GM12878 (cell line): ENCODE results near the gene GAB1. TPM values are rescaled to one million over a fixed set of nuclear protein-coding genes. Genes with fewer than 3 reads are reported as not detected.

ENCODE experiments used
- ATAC-seq: fragments of 200-7000 bp; cut with Tn5 transposase; 3 replicates; pipeline ENCODE4 v1.9.1; 2020; ENCODE audit warnings: mild to moderate bottlenecking, moderate library complexity
- BruUV-seq: library from RNA; stranded (reverse); fragments of 400-500 nt; replicated peaks from 2 replicates; lab custom pipeline; 2021; lab: Mats Ljungman, UMichigan
- CTCF ChIA-PET: fragments of 300-600 bp; sonication (Branson Sonifier 250); formaldehyde crosslinking; extraction: SDS; loops from one replicate; lab custom pipeline; 2021; ENCODE audit warnings: inconsistent platforms; lab: Yijun Ruan, JAX
- POLR2A ChIA-PET: fragments of 350-600 bp; formaldehyde crosslinking; extraction: SDS; loops from one replicate; lab custom pipeline; 2021; ENCODE audit warnings: inconsistent platforms; lab: Charles Lee
- RAD21 ChIA-PET: fragments of 300-600 bp; sonication (Branson Sonifier 250); formaldehyde crosslinking; loops from one replicate; lab custom pipeline; 2023; ENCODE audit warnings: antibody characterized with exemption; ENCODE audit not compliant: unreplicated experiment; lab: Charles Lee
- SMC1A ChIA-PET: fragments of 300-600 bp; sonication (Branson Sonifier 250); formaldehyde crosslinking; loops from one replicate; lab custom pipeline; 2023; ENCODE audit not compliant: unreplicated experiment, uncharacterized antibody; lab: Charles Lee
- DNase-seq: peaks from one replicate; pipeline ENCODE4 v3.0.0-alpha.2; 2011; ENCODE audit warnings: low read depth, low spot score
- FAIRE-seq: peaks from 3 replicates; lab custom pipeline; 2011; peaks lifted over from hg19 to GRCh38; lab: Jason Lieb, UNC
- H2AFZ ChIP-seq: 2 replicates; pipeline ENCODE4 v1.6.0; 2011; ENCODE audit warnings: low read depth, low read length, control low read depth; ENCODE audit not compliant: control insufficient read depth
- H3K27ac ChIP-seq: 2 replicates; pipeline ENCODE4 v1.5.1; 2011; ENCODE audit warnings: control low read depth; ENCODE audit not compliant: control insufficient read depth, insufficient read depth
- H3K27me3 ChIP-seq, 2 experiments: replicated peaks in 1 of 2; 2 replicates each; pipeline versions ENCODE4 v1.6.0 to v1.6.1; 2011; ENCODE audit warnings: low read length in 1 of 2; ENCODE audit not compliant: control insufficient read depth in 2 of 2, insufficient read depth in 2 of 2
- H3K36me3 ChIP-seq, 2 experiments: 2 replicates each; pipeline ENCODE4 v1.5.1; 2011; ENCODE audit warnings: low read length in 1 of 2; ENCODE audit not compliant: control insufficient read depth in 2 of 2, insufficient read depth in 2 of 2
- H3K4me1 ChIP-seq: 2 replicates; pipeline ENCODE4 v1.6.1; 2011; ENCODE audit warnings: mild to moderate bottlenecking, low read length, moderate library complexity, mixed read lengths; ENCODE audit not compliant: control insufficient read depth, insufficient read depth
- H3K4me2 ChIP-seq: 2 replicates; pipeline ENCODE4 v1.6.0; 2011; ENCODE audit warnings: control low read depth; ENCODE audit not compliant: control insufficient read depth, insufficient read depth
- H3K4me3 ChIP-seq: fragments of 200-600 bp; sonication (generic); 2 replicates; pipeline ENCODE4 v1.5.1; 2016
- H3K79me2 ChIP-seq: 2 replicates; pipeline ENCODE4 v1.6.0; 2011; ENCODE audit warnings: low read length; ENCODE audit not compliant: control insufficient read depth, insufficient read depth
- H3K9ac ChIP-seq: 2 replicates; pipeline ENCODE4 v1.8.0; 2011; ENCODE audit warnings: low read length, control low read depth, mixed read lengths; ENCODE audit not compliant: control insufficient read depth, insufficient read depth
- H3K9me3 ChIP-seq: replicated peaks from 3 replicates; pipeline ENCODE4 v1.5.1; 2011; ENCODE audit warnings: mild to moderate bottlenecking, low read length; ENCODE audit not compliant: control insufficient read depth, insufficient read depth
- H4K20me1 ChIP-seq: 2 replicates; pipeline ENCODE4 v1.6.0; 2011; ENCODE audit not compliant: control insufficient read depth, insufficient read depth
- BMI1 ChIP-seq: fragments of 450-650 bp; IDR thresholded peaks from 2 replicates; pipeline ENCODE4 v1.6.1; 2016; ENCODE audit warnings: mild to moderate bottlenecking, moderate library complexity, borderline replicate concordance
- CBX5 ChIP-seq: sonication (generic); IDR thresholded peaks from 2 replicates; pipeline ENCODE4 v1.6.1; 2016; ENCODE audit warnings: low read depth, moderate library complexity, mild to moderate bottlenecking, inconsistent platforms
- CREB1 ChIP-seq: IDR thresholded peaks from 2 replicates; pipeline ENCODE4 v1.6.1; 2012; ENCODE audit warnings: low read depth, mild to moderate bottlenecking, inconsistent platforms
- CREM ChIP-seq: IDR thresholded peaks from 2 replicates; pipeline ENCODE4 v1.6.1; 2014; ENCODE audit warnings: antibody characterized with exemption, low read depth
- FOXM1 ChIP-seq: IDR thresholded peaks from 2 replicates; pipeline ENCODE4 v1.6.1; 2012; ENCODE audit warnings: low read depth, mild to moderate bottlenecking, inconsistent platforms, low read length, moderate library complexity
- HDGF ChIP-seq: fragments of 450-650 bp; IDR thresholded peaks from 2 replicates; pipeline ENCODE4 v1.6.1; 2016; ENCODE audit warnings: antibody characterized with exemption
- IKZF1 ChIP-seq: fragments of 450-650 bp; conservative IDR thresholded peaks from 2 replicates; pipeline ENCODE4 v1.6.1; 2017; ENCODE audit warnings: antibody characterized with exemption, mild to moderate bottlenecking
- LARP7 ChIP-seq: fragments of 450-650 bp; IDR thresholded peaks from 2 replicates; pipeline ENCODE4 v1.6.1; 2017; ENCODE audit warnings: mild to moderate bottlenecking
- PAX5 ChIP-seq: IDR thresholded peaks from 2 replicates; pipeline ENCODE4 v1.6.1; 2011; ENCODE audit warnings: low read depth, low read length, borderline replicate concordance
- SREBF2 ChIP-seq: IDR thresholded peaks from 2 replicates; pipeline ENCODE4 v1.6.1; 2012; ENCODE audit warnings: mild to moderate bottlenecking, low read length
- TBL1XR1 ChIP-seq: IDR thresholded peaks from 2 replicates; pipeline ENCODE4 v1.6.1; 2012; ENCODE audit warnings: low read depth, low read length, improper control_type of control experiment
- ZNF217 ChIP-seq: fragments of 450-650 bp; IDR thresholded peaks from 2 replicates; pipeline ENCODE4 v1.6.1; 2017; ENCODE audit warnings: antibody characterized with exemption, mild to moderate bottlenecking
- ZZZ3 ChIP-seq: IDR thresholded peaks from 2 replicates; pipeline ENCODE4 v1.6.1; 2011; ENCODE audit warnings: low read depth; ENCODE audit not compliant: control insufficient read depth, insufficient read length
- WGBS: methylation state at CpG from one replicate; pipeline ENCODE4 v1.1.6; 2016; ENCODE audit warnings: low lambda C conversion rate; ENCODE audit not compliant: insufficient replicate concordance, insufficient coverage; ENCODE audit errors: missing lambda C conversion rate; 5-methylcytosine and 5-hydroxymethylcytosine counted together
- in situ Hi-C: fragments of 300-500 bp; cut with MboI; formaldehyde crosslinking; loops from 9 replicates; pipeline ENCODE4 v1.14.3; 2018; ENCODE audit warnings: mixed read lengths
- intact Hi-C: fragments of 100-400 bp; cut with micrococcal nuclease; formaldehyde crosslinking; loops from one replicate; pipeline ENCODE4 v1.14.2; 2022; ENCODE audit not compliant: unreplicated experiment
- polyA plus RNA-seq, 11 experiments: library from polyadenylated mRNA; depleted of rRNA in 4 of 11; unstranded in 6 of 11; stranded (reverse) in 5 of 11; fragments of >200 nt; fragmentation: Nextera tagmentation in 4 of 11; fragmentation: Illumina TruSeq in 1 of 11; extraction: Ambion mirVana in 4 of 11; extraction: Trizol in 1 of 11; gene quantifications; 1 replicate in 1 of 11; 2 replicates in 10 of 11; pipeline versions ENCODE4 v1.2.1 to v1.2.3, GENCODE V29; 2011 to 2016; ENCODE audit warnings: inconsistent platforms in 2 of 11, missing spikeins in 2 of 11, low read depth in 1 of 11
- total RNA-seq, 4 experiments: library from RNA; depleted of rRNA in 3 of 4; stranded (reverse); fragments of >200 nt in 3 of 4; fragmentation: Illumina TruSeq in 1 of 4; extraction: Trizol in 1 of 4; gene quantifications; 2 replicates each; pipeline versions ENCODE4 v1.2.1 to v1.2.3, GENCODE V29; 2013 to 2021
- TF ChIP-seq, protein P1 (sequence below): IDR thresholded peaks from 2 replicates; pipeline ENCODE4 v1.6.1; 2011; ENCODE audit warnings: borderline replicate concordance, low read depth, mild to moderate bottlenecking, moderate library complexity, low read length; ENCODE audit not compliant: insufficient read depth, poor library complexity, severe bottlenecking
- TF ChIP-seq, protein P2 (sequence below): fragments of 450-650 bp; IDR thresholded peaks from 2 replicates; pipeline ENCODE4 v1.6.1; 2017; ENCODE audit warnings: mild to moderate bottlenecking, moderate library complexity
- TF ChIP-seq, protein P3 (sequence below): fragments of 450-650 bp; IDR thresholded peaks from 2 replicates; pipeline ENCODE4 v1.6.1; 2016; ENCODE audit warnings: mild to moderate bottlenecking

The GAB1 gene
- total and polyA plus RNA-seq, 10 of the 15 experiments (the other 5 are each of a cell fraction or from before 2014, with no cell fraction given), result 0.37 to 5.3 (median 3.2) TPM

DNA sequence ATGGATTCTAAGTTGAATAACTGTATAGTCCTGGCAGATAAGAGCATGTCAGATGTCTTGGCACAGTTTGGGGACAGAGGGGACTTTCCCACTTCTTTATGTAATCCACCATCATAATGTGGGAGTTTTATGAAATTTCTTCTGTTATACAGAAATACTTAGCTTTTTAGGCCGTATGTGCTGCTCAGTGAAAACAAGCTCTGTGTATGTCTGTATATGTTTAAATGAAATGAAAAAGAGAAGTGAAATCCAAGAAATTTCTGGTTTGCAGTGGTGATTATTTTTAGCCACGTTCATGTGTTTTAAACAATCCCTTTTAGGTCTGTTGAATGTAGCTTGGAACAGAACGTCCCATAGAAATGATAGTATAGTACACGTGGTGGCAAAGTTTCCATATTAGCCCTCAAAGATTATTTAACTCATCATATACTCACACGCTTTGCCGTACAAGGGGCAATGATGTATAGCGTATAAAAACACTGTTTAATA, 41.0 kb downstream of the GAB1 start:
- ChIA-PET RAD21 (interaction anchor here (0.9 to 7.3 kb wide), 19 partner anchors 15 to 182 kb away, joined by 3 to 101 read pairs (median 12); partner anchors contain the start of gene GAB1), SMC1A (interaction anchor here (0.6 to 12.5 kb wide), 25 partner anchors 7 to 811 kb away, joined by 3 to 204 read pairs (median 5); partner anchors contain the start of gene GAB1), POLR2A (interaction anchor here (0.6 to 3.4 kb wide), 11 partner anchors 10 to 1720 kb away, joined by 3 to 17 read pairs (median 5); partner anchors contain the start of genes ABCE1, ANAPC10, GAB1 and SMARCA5), CTCF (interaction anchor here (0.7 to 5.2 kb wide), 15 partner anchors 13 to 189 kb away, joined by 3 to 85 read pairs (median 15); partner anchors contain the start of gene GAB1)
- WGBS, result 8% methylated on average over 7 of the region's 7 CpGs
- Histone ChIP-seq H3K9me3 (no peaks in the 10 kb centered on the region; the same call in 2 of the 3 replicates), H2AFZ (peak overlapping the region; percentile 12; the same call in 1 of the 2 replicates), H3K79me2 (no peaks in the 10 kb centered on the region), H3K4me2 (peak overlapping the region; percentile 81), H3K27me3 (no peaks in the 10 kb centered on the region), H4K20me1 (no peaks in the 10 kb centered on the region), H3K36me3 (no peaks in the 10 kb centered on the region), H3K27ac (peak overlapping the region; percentile 63; the same call in 1 of the 2 replicates), H3K4me3 (no peak overlapping the region), H3K4me1 (peaks cover 45% of the 10 kb centered on the region), H3K9ac (no peak overlapping the region; the same call in 1 of the 2 replicates)
- peak; percentile 74 for ATAC-seq
- peak; percentile 66 for DNase-seq
- in situ Hi-C loops, result no loop called here
- no peak for FAIRE-seq
- no TSS peak for BruUV-seq
- intact Hi-C loops, result loop anchor here (2.0 to 5.0 kb wide), 2 partner anchors 21 to 170 kb away; no protein-coding TSS in a partner anchor
- TF ChIP-seq CREB1 (no peak), CREM (peak; percentile 53; the same call in 1 of the 2 replicates), ZNF217 (no peak; the same call in 1 of the 2 replicates), LARP7 (no peak), TBL1XR1 (peak; percentile 81), BMI1 (no peak), ZZZ3 (no peak), SREBF2 (no peak), PAX5 (no peak), HDGF (no peak), FOXM1 (peak; percentile 87), IKZF1 (peak; percentile 69), CBX5 (no peak)
- TF ChIP-seq, protein P1, sequence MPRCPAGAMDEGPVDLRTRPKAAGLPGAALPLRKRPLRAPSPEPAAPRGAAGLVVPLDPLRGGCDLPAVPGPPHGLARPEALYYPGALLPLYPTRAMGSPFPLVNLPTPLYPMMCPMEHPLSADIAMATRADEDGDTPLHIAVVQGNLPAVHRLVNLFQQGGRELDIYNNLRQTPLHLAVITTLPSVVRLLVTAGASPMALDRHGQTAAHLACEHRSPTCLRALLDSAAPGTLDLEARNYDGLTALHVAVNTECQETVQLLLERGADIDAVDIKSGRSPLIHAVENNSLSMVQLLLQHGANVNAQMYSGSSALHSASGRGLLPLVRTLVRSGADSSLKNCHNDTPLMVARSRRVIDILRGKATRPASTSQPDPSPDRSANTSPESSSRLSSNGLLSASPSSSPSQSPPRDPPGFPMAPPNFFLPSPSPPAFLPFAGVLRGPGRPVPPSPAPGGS, result peak; percentile 19
- TF ChIP-seq, protein P2, sequence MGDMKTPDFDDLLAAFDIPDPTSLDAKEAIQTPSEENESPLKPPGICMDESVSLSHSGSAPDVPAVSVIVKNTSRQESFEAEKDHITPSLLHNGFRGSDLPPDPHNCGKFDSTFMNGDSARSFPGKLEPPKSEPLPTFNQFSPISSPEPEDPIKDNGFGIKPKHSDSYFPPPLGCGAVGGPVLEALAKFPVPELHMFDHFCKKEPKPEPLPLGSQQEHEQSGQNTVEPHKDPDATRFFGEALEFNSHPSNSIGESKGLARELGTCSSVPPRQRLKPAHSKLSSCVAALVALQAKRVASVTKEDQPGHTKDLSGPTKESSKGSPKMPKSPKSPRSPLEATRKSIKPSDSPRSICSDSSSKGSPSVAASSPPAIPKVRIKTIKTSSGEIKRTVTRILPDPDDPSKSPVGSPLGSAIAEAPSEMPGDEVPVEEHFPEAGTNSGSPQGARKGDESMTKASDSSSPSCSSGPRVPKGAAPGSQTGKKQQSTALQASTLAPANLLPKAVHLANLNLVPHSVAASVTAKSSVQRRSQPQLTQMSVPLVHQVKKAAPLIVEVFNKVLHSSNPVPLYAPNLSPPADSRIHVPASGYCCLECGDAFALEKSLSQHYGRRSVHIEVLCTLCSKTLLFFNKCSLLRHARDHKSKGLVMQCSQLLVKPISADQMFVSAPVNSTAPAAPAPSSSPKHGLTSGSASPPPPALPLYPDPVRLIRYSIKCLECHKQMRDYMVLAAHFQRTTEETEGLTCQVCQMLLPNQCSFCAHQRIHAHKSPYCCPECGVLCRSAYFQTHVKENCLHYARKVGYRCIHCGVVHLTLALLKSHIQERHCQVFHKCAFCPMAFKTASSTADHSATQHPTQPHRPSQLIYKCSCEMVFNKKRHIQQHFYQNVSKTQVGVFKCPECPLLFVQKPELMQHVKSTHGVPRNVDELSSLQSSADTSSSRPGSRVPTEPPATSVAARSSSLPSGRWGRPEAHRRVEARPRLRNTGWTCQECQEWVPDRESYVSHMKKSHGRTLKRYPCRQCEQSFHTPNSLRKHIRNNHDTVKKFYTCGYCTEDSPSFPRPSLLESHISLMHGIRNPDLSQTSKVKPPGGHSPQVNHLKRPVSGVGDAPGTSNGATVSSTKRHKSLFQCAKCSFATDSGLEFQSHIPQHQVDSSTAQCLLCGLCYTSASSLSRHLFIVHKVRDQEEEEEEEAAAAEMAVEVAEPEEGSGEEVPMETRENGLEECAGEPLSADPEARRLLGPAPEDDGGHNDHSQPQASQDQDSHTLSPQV, result no peak
- TF ChIP-seq, protein P3, sequence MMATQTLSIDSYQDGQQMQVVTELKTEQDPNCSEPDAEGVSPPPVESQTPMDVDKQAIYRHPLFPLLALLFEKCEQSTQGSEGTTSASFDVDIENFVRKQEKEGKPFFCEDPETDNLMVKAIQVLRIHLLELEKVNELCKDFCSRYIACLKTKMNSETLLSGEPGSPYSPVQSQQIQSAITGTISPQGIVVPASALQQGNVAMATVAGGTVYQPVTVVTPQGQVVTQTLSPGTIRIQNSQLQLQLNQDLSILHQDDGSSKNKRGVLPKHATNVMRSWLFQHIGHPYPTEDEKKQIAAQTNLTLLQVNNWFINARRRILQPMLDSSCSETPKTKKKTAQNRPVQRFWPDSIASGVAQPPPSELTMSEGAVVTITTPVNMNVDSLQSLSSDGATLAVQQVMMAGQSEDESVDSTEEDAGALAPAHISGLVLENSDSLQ, result no peak
